GM12878 (cell line): ENCODE data around the gene FAM210A. TPM values are rescaled to one million over a fixed set of nuclear protein-coding genes. Genes with fewer than 3 reads are reported as not detected.
A peak's percentile ranks its signal among the peaks of the same experiment; 100 is the strongest.

Experiments
- CBX5 ChIP-seq: sonication (generic); IDR thresholded peaks from 2 replicates; pipeline ENCODE4 v1.6.1; 2016; ENCODE audit warnings: low read depth, moderate library complexity, mild to moderate bottlenecking, inconsistent platforms
- ESRRA ChIP-seq: IDR thresholded peaks from 2 replicates; pipeline ENCODE4 v1.6.1; 2012; ENCODE audit warnings: mild to moderate bottlenecking, low read length, improper control_type of control experiment
- MYB ChIP-seq: fragments of 150-350 bp; IDR thresholded peaks from 2 replicates; pipeline ENCODE4 v1.6.1; 2014; ENCODE audit warnings: mild to moderate bottlenecking, low read depth, low read length, borderline replicate concordance
- POLR2AphosphoS2 ChIP-seq: IDR thresholded peaks from 2 replicates; pipeline ENCODE4 v1.6.1; 2011; ENCODE audit warnings: low read depth, mild to moderate bottlenecking, low read length, improper control_type of control experiment, moderate library complexity
- RCOR1 ChIP-seq: conservative IDR thresholded peaks from 2 replicates; pipeline ENCODE4 v1.6.1; 2012; ENCODE audit warnings: low read depth, low read length, improper control_type of control experiment
- RUNX3 ChIP-seq: IDR thresholded peaks from 2 replicates; pipeline ENCODE4 v1.6.1; 2012; ENCODE audit warnings: low read length, inconsistent platforms
- SMAD1 ChIP-seq: fragments of 450-650 bp; IDR thresholded peaks from 2 replicates; pipeline ENCODE4 v1.6.1; 2018; ENCODE audit warnings: mild to moderate bottlenecking, low read depth; ENCODE audit not compliant: partially characterized antibody
- YBX1 ChIP-seq: fragments of 450-650 bp; IDR thresholded peaks from 2 replicates; pipeline ENCODE4 v1.6.1; 2016; ENCODE audit warnings: antibody characterized with exemption
- ZNF217 ChIP-seq: fragments of 450-650 bp; IDR thresholded peaks from 2 replicates; pipeline ENCODE4 v1.6.1; 2017; ENCODE audit warnings: antibody characterized with exemption, mild to moderate bottlenecking
- ZZZ3 ChIP-seq: IDR thresholded peaks from 2 replicates; pipeline ENCODE4 v1.6.1; 2011; ENCODE audit warnings: low read depth; ENCODE audit not compliant: control insufficient read depth, insufficient read length
- polyA plus RNA-seq, 11 experiments: library from polyadenylated mRNA; depleted of rRNA in 4 of 11; unstranded in 6 of 11; stranded (reverse) in 5 of 11; fragments of >200 nt; fragmentation: Nextera tagmentation in 4 of 11; fragmentation: Illumina TruSeq in 1 of 11; extraction: Ambion mirVana in 4 of 11; extraction: Trizol in 1 of 11; gene quantifications; 1 replicate in 1 of 11; 2 replicates in 10 of 11; pipeline versions ENCODE4 v1.2.1 to v1.2.3, GENCODE V29; 2011 to 2016; ENCODE audit warnings: inconsistent platforms in 2 of 11, missing spikeins in 2 of 11, low read depth in 1 of 11
- total RNA-seq, 4 experiments: library from RNA; depleted of rRNA in 3 of 4; stranded (reverse); fragments of >200 nt in 3 of 4; fragmentation: Illumina TruSeq in 1 of 4; extraction: Trizol in 1 of 4; gene quantifications; 2 replicates each; pipeline versions ENCODE4 v1.2.1 to v1.2.3, GENCODE V29; 2013 to 2021
- TF ChIP-seq, protein P1 (sequence below): fragments of 450-650 bp; IDR thresholded peaks from 2 replicates; pipeline ENCODE4 v1.6.1; 2018; ENCODE audit warnings: mild to moderate bottlenecking, low read depth, moderate library complexity; ENCODE audit not compliant: partially characterized antibody
- TF ChIP-seq, protein P2 (sequence below): fragments of 150-350 bp; IDR thresholded peaks from 2 replicates; pipeline ENCODE4 v1.6.1; 2016; ENCODE audit warnings: low read depth, low read length
- TF ChIP-seq, protein P3 (sequence below): IDR thresholded peaks from 2 replicates; pipeline ENCODE4 v1.6.1; 2012; ENCODE audit warnings: low read depth, low read length, improper control_type of control experiment
- TF ChIP-seq, protein P4 (sequence below): fragments of 450-650 bp; IDR thresholded peaks from 2 replicates; pipeline ENCODE4 v1.6.1; 2017; ENCODE audit warnings: low read depth, mild to moderate bottlenecking, moderate library complexity
- TF ChIP-seq, protein P5 (sequence below): fragments of 450-650 bp; IDR thresholded peaks from 2 replicates; pipeline ENCODE4 v1.6.1; 2017; ENCODE audit warnings: mild to moderate bottlenecking
- TF ChIP-seq, protein P6 (sequence below): fragments of 450-650 bp; IDR thresholded peaks from 2 replicates; pipeline ENCODE4 v1.6.1; 2017; ENCODE audit warnings: mild to moderate bottlenecking, low read depth, inconsistent platforms; ENCODE audit not compliant: poor library complexity, severe bottlenecking

Gene FAM210A
- total and polyA plus RNA-seq, 10 of the 15 experiments (the other 5 are each of a cell fraction or from before 2014, with no cell fraction given) = 10.3 to 56.3 (median 17.7) TPM

DNA sequence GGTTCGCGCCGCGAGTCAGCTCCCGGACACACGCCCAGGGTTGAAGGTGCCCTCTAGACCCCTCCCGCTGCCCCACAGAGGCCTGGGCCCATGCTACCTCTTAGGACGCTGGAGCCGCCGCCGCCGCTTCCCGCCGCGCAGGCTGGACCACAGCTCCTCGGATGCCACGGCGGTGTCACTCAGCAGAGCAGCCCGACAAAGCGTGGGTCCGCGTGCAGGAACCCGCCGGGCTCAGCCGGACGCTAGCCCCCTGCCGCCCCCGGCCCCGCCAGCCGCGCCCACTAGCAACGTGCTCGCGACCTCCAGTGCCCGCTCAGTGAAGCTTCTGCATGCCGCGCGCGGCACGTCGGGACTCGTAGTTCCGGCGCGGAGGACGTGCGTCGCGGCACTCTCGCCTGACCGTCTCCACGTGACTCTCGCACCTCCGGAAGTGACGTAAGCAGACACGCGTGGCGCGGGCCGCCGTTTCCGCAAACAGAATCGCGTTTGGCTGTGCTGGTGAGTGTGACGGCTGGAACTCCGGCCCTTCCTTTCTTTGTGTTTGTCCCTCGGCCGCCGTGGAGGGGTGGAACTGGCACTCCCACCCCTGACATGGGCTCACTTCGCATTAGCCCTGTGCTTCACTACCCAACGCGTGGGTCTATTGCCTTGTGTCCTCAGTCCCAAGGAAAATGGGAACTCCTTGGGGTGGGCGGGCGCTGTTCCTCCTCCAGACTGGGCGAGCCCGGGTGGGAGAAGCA, at the start of gene FAM210A, which contains the start of gene RNMT (continued):
- TF ChIP-seq, protein P1, sequence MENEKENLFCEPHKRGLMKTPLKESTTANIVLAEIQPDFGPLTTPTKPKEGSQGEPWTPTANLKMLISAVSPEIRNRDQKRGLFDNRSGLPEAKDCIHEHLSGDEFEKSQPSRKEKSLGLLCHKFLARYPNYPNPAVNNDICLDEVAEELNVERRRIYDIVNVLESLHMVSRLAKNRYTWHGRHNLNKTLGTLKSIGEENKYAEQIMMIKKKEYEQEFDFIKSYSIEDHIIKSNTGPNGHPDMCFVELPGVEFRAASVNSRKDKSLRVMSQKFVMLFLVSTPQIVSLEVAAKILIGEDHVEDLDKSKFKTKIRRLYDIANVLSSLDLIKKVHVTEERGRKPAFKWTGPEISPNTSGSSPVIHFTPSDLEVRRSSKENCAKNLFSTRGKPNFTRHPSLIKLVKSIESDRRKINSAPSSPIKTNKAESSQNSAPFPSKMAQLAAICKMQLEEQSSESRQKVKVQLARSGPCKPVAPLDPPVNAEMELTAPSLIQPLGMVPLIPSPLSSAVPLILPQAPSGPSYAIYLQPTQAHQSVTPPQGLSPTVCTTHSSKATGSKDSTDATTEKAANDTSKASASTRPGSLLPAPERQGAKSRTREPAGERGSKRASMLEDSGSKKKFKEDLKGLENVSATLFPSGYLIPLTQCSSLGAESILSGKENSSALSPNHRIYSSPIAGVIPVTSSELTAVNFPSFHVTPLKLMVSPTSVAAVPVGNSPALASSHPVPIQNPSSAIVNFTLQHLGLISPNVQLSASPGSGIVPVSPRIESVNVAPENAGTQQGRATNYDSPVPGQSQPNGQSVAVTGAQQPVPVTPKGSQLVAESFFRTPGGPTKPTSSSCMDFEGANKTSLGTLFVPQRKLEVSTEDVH = peak; percentile 79
- no peak for TF ChIP-seq MYB
- no peak for TF ChIP-seq POLR2AphosphoS2
- no peak for TF ChIP-seq CBX5
- TF ChIP-seq, protein P2, sequence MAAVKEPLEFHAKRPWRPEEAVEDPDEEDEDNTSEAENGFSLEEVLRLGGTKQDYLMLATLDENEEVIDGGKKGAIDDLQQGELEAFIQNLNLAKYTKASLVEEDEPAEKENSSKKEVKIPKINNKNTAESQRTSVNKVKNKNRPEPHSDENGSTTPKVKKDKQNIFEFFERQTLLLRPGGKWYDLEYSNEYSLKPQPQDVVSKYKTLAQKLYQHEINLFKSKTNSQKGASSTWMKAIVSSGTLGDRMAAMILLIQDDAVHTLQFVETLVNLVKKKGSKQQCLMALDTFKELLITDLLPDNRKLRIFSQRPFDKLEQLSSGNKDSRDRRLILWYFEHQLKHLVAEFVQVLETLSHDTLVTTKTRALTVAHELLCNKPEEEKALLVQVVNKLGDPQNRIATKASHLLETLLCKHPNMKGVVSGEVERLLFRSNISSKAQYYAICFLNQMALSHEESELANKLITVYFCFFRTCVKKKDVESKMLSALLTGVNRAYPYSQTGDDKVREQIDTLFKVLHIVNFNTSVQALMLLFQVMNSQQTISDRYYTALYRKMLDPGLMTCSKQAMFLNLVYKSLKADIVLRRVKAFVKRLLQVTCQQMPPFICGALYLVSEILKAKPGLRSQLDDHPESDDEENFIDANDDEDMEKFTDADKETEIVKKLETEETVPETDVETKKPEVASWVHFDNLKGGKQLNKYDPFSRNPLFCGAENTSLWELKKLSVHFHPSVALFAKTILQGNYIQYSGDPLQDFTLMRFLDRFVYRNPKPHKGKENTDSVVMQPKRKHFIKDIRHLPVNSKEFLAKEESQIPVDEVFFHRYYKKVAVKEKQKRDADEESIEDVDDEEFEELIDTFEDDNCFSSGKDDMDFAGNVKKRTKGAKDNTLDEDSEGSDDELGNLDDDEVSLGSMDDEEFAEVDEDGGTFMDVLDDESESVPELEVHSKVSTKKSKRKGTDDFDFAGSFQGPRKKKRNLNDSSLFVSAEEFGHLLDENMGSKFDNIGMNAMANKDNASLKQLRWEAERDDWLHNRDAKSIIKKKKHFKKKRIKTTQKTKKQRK = no peak
- TF ChIP-seq ZNF217 = no peak; the same call in 1 of the 2 replicates
- TF ChIP-seq, protein P3, sequence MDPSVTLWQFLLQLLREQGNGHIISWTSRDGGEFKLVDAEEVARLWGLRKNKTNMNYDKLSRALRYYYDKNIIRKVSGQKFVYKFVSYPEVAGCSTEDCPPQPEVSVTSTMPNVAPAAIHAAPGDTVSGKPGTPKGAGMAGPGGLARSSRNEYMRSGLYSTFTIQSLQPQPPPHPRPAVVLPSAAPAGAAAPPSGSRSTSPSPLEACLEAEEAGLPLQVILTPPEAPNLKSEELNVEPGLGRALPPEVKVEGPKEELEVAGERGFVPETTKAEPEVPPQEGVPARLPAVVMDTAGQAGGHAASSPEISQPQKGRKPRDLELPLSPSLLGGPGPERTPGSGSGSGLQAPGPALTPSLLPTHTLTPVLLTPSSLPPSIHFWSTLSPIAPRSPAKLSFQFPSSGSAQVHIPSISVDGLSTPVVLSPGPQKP = peak; percentile 95
- TF ChIP-seq, protein P4, sequence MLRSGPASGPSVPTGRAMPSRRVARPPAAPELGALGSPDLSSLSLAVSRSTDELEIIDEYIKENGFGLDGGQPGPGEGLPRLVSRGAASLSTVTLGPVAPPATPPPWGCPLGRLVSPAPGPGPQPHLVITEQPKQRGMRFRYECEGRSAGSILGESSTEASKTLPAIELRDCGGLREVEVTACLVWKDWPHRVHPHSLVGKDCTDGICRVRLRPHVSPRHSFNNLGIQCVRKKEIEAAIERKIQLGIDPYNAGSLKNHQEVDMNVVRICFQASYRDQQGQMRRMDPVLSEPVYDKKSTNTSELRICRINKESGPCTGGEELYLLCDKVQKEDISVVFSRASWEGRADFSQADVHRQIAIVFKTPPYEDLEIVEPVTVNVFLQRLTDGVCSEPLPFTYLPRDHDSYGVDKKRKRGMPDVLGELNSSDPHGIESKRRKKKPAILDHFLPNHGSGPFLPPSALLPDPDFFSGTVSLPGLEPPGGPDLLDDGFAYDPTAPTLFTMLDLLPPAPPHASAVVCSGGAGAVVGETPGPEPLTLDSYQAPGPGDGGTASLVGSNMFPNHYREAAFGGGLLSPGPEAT = peak; percentile 28; the same call in 1 of the 2 replicates
- TF ChIP-seq, protein P5, sequence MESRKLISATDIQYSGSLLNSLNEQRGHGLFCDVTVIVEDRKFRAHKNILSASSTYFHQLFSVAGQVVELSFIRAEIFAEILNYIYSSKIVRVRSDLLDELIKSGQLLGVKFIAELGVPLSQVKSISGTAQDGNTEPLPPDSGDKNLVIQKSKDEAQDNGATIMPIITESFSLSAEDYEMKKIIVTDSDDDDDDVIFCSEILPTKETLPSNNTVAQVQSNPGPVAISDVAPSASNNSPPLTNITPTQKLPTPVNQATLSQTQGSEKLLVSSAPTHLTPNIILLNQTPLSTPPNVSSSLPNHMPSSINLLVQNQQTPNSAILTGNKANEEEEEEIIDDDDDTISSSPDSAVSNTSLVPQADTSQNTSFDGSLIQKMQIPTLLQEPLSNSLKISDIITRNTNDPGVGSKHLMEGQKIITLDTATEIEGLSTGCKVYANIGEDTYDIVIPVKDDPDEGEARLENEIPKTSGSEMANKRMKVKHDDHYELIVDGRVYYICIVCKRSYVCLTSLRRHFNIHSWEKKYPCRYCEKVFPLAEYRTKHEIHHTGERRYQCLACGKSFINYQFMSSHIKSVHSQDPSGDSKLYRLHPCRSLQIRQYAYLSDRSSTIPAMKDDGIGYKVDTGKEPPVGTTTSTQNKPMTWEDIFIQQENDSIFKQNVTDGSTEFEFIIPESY = no peak
- no peak for TF ChIP-seq YBX1
- TF ChIP-seq ZZZ3 = no peak
- no peak for TF ChIP-seq SMAD1
- TF ChIP-seq RUNX3 = no peak
- TF ChIP-seq, protein P6, sequence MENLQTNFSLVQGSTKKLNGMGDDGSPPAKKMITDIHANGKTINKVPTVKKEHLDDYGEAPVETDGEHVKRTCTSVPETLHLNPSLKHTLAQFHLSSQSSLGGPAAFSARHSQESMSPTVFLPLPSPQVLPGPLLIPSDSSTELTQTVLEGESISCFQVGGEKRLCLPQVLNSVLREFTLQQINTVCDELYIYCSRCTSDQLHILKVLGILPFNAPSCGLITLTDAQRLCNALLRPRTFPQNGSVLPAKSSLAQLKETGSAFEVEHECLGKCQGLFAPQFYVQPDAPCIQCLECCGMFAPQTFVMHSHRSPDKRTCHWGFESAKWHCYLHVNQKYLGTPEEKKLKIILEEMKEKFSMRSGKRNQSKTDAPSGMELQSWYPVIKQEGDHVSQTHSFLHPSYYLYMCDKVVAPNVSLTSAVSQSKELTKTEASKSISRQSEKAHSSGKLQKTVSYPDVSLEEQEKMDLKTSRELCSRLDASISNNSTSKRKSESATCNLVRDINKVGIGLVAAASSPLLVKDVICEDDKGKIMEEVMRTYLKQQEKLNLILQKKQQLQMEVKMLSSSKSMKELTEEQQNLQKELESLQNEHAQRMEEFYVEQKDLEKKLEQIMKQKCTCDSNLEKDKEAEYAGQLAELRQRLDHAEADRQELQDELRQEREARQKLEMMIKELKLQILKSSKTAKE = no peak
- TF ChIP-seq ESRRA = no peak
- TF ChIP-seq RCOR1 = no peak
